Endometrium (tissue), 2 donors: ENCODE data around the gene FADS6.

Experiments
- FAIRE-seq: peaks from 2 replicates; lab custom pipeline; 2012; peaks lifted over from hg19 to GRCh38; lab: Jason Lieb, UNC
- donor health status: control.
- donor health status: control.

The FADS6 gene

GRCh38 chr17:74866198-74866835, 27.1 kb downstream of the FADS6 start:
- no peak for FAIRE-seq

GRCh38 chr17:74865504-74866197, 27.8 kb downstream of the FADS6 start:
- FAIRE-seq = no peak

- no peak for FAIRE-seq
Measured at GRCh38 chr17:74864866-74865395, 28.5 kb downstream of the FADS6 start.

GRCh38 chr17:74864297-74864865, 29.1 kb downstream of the FADS6 start:
- FAIRE-seq = no peak

GRCh38 chr17:74863420-74864296, 29.8 kb downstream of the FADS6 start:
- FAIRE-seq = no peak

- no peak for FAIRE-seq
Measured at GRCh38 chr17:74862919-74863318, 30.5 kb downstream of the FADS6 start.

GRCh38 chr17:74862108-74862901, 31.1 kb downstream of the FADS6 start:
- no peak for FAIRE-seq

GRCh38 chr17:74861662-74862107, 31.7 kb downstream of the FADS6 start:
- FAIRE-seq = no peak

GRCh38 chr17:74860872-74861661, 32.4 kb downstream of the FADS6 start:
- no peak for FAIRE-seq

GRCh38 chr17:74860229-74860871, 33.1 kb downstream of the FADS6 start:
- no peak for FAIRE-seq

GRCh38 chr17:74859459-74860228, 33.8 kb downstream of the FADS6 start, which contains the start of gene GRIN2C:
TSS of gene GRIN2C (minus strand) at chr17:74859885. CDS start at chr17:74855092, 4,793 bp downstream.
- FAIRE-seq = no peak

GRCh38 chr17:74858672-74859458, 34.6 kb downstream of the FADS6 start:
- FAIRE-seq = no peak

- no peak for FAIRE-seq
Measured at GRCh38 chr17:74857191-74857590, 36.2 kb downstream of the FADS6 start.

GRCh38 chr17:74856112-74856511, 37.3 kb downstream of the FADS6 start:
- no peak for FAIRE-seq

- no peak for FAIRE-seq
Measured at GRCh38 chr17:74855323-74855722, 38.1 kb downstream of the FADS6 start.

- FAIRE-seq = no peak
Measured at GRCh38 chr17:74854792-74855191, 38.6 kb downstream of the FADS6 start.

GRCh38 chr17:74853669-74854068, 39.8 kb downstream of the FADS6 start:
- FAIRE-seq = no peak

GRCh38 chr17:74853048-74853397, 40.4 kb downstream of the FADS6 start:
- FAIRE-seq = no peak
